ENCODE measurements around the gene AMACR.

AMACR gene

DNA sequence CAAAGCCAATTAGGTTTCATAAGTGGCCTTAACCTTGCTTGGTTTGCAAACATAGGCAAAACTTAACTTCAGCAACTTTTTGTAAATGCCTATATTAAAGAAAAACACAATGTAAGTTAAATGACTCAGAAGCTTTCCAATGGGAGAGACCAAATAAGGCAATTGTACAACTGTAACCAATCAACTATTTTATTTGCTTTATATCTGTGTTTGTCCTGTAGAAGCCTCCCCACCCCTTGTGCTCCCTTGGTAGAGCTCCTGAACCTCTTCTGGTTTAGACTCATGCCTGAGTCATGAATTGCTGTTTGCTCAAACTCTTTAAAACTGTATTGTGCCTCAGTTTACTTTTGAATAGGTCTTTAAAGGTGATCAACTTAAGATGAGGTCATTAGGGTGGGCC lies 38.1 kb upstream of the AMACR start:
- H3K9me3 ChIP-seq (replicated peaks; ENCODE audit: low read length), result no peaks in the 10 kb centered on the region
- peak overlapping the region; percentile 11 for H3K4me2 ChIP-seq (ENCODE audit: low read length)
- H3K4me3 ChIP-seq (ENCODE audit: low read length), result peak overlapping the region; percentile 25
- H3K4me1 ChIP-seq (ENCODE audit: control insufficient read depth, insufficient read depth, low read length), result peaks cover 34% of the 10 kb centered on the region
- no peaks in the 10 kb centered on the region for H3K36me3 ChIP-seq (ENCODE audit: insufficient read depth, low read length)
- no peaks in the 10 kb centered on the region for H3K27me3 ChIP-seq (ENCODE audit: control insufficient read depth, insufficient read depth, low read length)
- no peak overlapping the region for H3K9ac ChIP-seq (ENCODE audit: low read depth, low read length)

GRCh38 chr5:34045023-34045422 lies 37.2 kb upstream of the AMACR start:
- no peak overlapping the region for H3K4me3 ChIP-seq (ENCODE audit: low read length)
- peaks cover 34% of the 10 kb centered on the region for H3K4me1 ChIP-seq (ENCODE audit: control insufficient read depth, insufficient read depth, low read length)
- H3K4me2 ChIP-seq (ENCODE audit: low read length), result no peak overlapping the region
- H3K36me3 ChIP-seq (ENCODE audit: insufficient read depth, low read length), result no peaks in the 10 kb centered on the region
- H3K27me3 ChIP-seq (ENCODE audit: control insufficient read depth, insufficient read depth, low read length), result no peaks in the 10 kb centered on the region
- H3K9me3 ChIP-seq (replicated peaks; ENCODE audit: low read length), result no peaks in the 10 kb centered on the region
- H3K9ac ChIP-seq (ENCODE audit: low read depth, low read length), result no peak overlapping the region

DNA sequence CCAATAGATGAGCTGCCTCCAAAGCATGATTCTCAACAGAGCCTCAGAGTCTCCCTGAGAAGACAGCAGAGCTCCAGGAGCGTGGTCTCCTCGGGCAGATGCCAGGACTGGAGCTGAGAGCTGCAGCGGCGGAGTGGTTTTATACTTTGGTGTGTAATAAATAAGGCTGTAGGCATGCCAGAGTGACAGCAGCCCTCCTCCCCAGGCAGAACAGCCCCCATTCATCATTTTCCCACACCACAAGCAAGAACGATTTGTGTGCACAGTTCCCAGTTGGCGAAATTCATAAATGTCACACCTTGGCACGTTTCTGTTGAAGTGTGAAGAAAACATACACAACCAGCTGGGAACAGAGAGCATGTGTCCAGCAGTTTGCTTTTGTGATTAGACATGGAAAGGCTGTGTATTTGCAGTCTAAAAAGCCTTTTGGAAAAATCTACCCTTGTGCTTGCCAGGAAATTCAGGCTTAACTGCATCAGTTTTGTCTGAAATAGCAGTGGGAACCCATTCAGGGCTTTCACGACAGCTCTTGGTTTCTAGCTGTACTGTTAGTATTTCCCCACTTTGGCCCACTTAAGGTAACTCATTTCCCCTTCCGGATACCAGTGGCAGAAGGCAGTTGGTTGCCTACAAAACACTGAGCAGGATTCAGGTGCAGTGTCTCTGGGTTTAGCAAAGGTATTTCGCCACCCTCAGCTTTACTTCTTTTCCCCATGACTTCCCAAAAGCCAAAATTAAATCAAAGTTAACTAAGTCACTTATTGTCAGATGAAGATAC lies 35.4 kb upstream of the AMACR start, which contains the start of gene C1QTNF3:
Gene C1QTNF3 (minus strand): TSS at position 115 of the 778 bp plus-strand sequence. CDS start 88 bp downstream, at position 27.
- H3K9ac ChIP-seq (ENCODE audit: low read depth, low read length), result no peak within 1 kb of the TSS
- no peak within 1 kb of the TSS for H3K4me2 ChIP-seq (ENCODE audit: low read length)
- H3K4me1 ChIP-seq (ENCODE audit: control insufficient read depth, insufficient read depth, low read length), result peaks cover 34% of the 10 kb centered on the region
- no peak within 1 kb of the TSS for H3K4me3 ChIP-seq (ENCODE audit: low read length)
- no peaks in the 10 kb centered on the region for H3K27me3 ChIP-seq (ENCODE audit: control insufficient read depth, insufficient read depth, low read length)
- H3K36me3 ChIP-seq (ENCODE audit: insufficient read depth, low read length), result no peaks in the 10 kb centered on the region
- H3K9me3 ChIP-seq (replicated peaks; ENCODE audit: low read length), result no peaks in the 10 kb centered on the region

GRCh38 chr5:34042321-34042720 lies 34.5 kb upstream of the AMACR start:
- no peak overlapping the region for H3K9ac ChIP-seq (ENCODE audit: low read depth, low read length)
- H3K4me1 ChIP-seq (ENCODE audit: control insufficient read depth, insufficient read depth, low read length), result peaks cover 33% of the 10 kb centered on the region
- H3K4me3 ChIP-seq (ENCODE audit: low read length), result no peak overlapping the region
- no peak overlapping the region for H3K4me2 ChIP-seq (ENCODE audit: low read length)
- no peaks in the 10 kb centered on the region for H3K9me3 ChIP-seq (replicated peaks; ENCODE audit: low read length)
- H3K36me3 ChIP-seq (ENCODE audit: insufficient read depth, low read length), result no peaks in the 10 kb centered on the region
- no peaks in the 10 kb centered on the region for H3K27me3 ChIP-seq (ENCODE audit: control insufficient read depth, insufficient read depth, low read length)

GRCh38 chr5:34041247-34041972 lies 33.6 kb upstream of the AMACR start:
- H3K36me3 ChIP-seq (ENCODE audit: insufficient read depth, low read length), result no peaks in the 10 kb centered on the region
- no peak overlapping the region for H3K4me3 ChIP-seq (ENCODE audit: low read length)
- H3K4me2 ChIP-seq (ENCODE audit: low read length), result no peak overlapping the region
- no peaks in the 10 kb centered on the region for H3K27me3 ChIP-seq (ENCODE audit: control insufficient read depth, insufficient read depth, low read length)
- H3K9ac ChIP-seq (ENCODE audit: low read depth, low read length), result no peak overlapping the region
- peaks cover 26% of the 10 kb centered on the region for H3K4me1 ChIP-seq (ENCODE audit: control insufficient read depth, insufficient read depth, low read length)
- H3K9me3 ChIP-seq (replicated peaks; ENCODE audit: low read length), result no peaks in the 10 kb centered on the region

GRCh38 chr5:34040472-34040871 lies 32.6 kb upstream of the AMACR start:
- Histone ChIP-seq H3K36me3 (ENCODE audit: insufficient read depth, low read length) (no peaks in the 10 kb centered on the region), H3K9me3 (replicated peaks; ENCODE audit: low read length) (no peaks in the 10 kb centered on the region), H3K9ac (ENCODE audit: low read depth, low read length) (no peak overlapping the region), H3K27me3 (ENCODE audit: control insufficient read depth, insufficient read depth, low read length) (no peaks in the 10 kb centered on the region), H3K4me1 (ENCODE audit: control insufficient read depth, insufficient read depth, low read length) (peaks cover 16% of the 10 kb centered on the region), H3K4me2 (ENCODE audit: low read length) (no peak overlapping the region), H3K4me3 (ENCODE audit: low read length) (no peak overlapping the region)

DNA sequence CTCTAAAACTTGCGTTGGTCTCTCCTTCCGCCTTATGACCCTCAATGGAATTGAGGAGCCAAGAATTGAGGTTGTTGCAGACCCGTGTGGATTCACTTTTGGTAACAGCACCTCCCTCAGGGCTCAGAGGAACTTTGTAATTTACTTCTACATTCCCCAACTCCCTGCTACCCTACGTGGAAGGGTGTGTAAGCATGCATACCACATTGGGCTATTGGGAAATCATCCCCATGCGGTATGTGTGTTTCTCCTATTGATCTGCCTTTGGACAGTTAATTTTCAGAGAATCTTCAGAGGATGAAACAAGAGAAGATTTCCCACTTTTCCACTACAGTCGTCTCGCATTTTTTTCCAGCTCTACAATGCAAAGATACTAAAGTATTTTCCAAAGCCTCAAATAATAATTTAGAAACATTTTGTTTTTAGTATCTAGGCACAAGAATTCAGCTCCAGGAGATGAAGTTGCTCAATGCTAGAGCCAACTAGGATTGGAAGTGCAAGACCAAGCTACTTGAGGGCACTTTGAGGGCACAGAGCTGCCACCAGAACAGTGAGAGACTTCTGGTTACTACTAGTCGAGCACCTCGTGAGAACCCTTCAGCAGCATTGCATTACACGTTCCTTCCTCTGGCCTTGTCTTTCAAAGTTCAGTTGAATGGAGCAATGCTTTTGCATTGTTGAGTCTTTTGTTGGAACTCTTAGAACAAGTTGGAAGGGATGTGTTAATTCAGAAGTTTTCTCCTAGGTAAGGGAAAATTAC lies 31.7 kb upstream of the AMACR start:
- Histone ChIP-seq H3K4me2 (ENCODE audit: low read length) (no peak overlapping the region), H3K4me3 (ENCODE audit: low read length) (no peak overlapping the region), H3K27me3 (ENCODE audit: control insufficient read depth, insufficient read depth, low read length) (no peaks in the 10 kb centered on the region), H3K9me3 (replicated peaks; ENCODE audit: low read length) (no peaks in the 10 kb centered on the region), H3K36me3 (ENCODE audit: insufficient read depth, low read length) (no peaks in the 10 kb centered on the region), H3K9ac (ENCODE audit: low read depth, low read length) (no peak overlapping the region), H3K4me1 (ENCODE audit: control insufficient read depth, insufficient read depth, low read length) (peaks cover 7% of the 10 kb centered on the region)

DNA sequence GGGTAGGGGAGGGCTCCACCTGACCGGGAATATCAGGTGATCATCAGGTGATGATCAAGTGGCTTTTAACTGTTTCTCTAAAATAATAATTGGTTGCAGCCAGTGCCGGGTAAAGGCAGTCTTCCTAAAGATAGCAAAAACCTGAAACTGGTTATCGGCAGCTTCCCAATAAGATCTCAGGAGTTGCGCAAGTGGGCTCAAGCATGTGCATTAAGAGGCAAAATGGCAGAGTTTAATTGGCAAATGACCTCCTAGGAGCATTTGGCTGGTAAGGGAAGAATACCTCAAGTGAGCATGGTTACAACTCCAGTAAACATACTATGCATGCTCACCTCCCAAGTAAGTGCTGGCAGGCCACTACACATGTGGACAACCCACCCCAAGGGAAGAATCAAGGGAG lies 31.0 kb upstream of the AMACR start:
- H3K4me2 ChIP-seq (ENCODE audit: low read length), result no peak overlapping the region
- H3K36me3 ChIP-seq (ENCODE audit: insufficient read depth, low read length), result no peaks in the 10 kb centered on the region
- H3K4me3 ChIP-seq (ENCODE audit: low read length), result no peak overlapping the region
- H3K9me3 ChIP-seq (replicated peaks; ENCODE audit: low read length), result no peaks in the 10 kb centered on the region
- H3K4me1 ChIP-seq (ENCODE audit: control insufficient read depth, insufficient read depth, low read length), result peaks cover 6% of the 10 kb centered on the region
- H3K9ac ChIP-seq (ENCODE audit: low read depth, low read length), result no peak overlapping the region
- no peaks in the 10 kb centered on the region for H3K27me3 ChIP-seq (ENCODE audit: control insufficient read depth, insufficient read depth, low read length)

GRCh38 chr5:34038390-34038789 lies 30.5 kb upstream of the AMACR start:
- H3K4me3 ChIP-seq (ENCODE audit: low read length), result no peak overlapping the region
- no peaks in the 10 kb centered on the region for H3K27me3 ChIP-seq (ENCODE audit: control insufficient read depth, insufficient read depth, low read length)

DNA sequence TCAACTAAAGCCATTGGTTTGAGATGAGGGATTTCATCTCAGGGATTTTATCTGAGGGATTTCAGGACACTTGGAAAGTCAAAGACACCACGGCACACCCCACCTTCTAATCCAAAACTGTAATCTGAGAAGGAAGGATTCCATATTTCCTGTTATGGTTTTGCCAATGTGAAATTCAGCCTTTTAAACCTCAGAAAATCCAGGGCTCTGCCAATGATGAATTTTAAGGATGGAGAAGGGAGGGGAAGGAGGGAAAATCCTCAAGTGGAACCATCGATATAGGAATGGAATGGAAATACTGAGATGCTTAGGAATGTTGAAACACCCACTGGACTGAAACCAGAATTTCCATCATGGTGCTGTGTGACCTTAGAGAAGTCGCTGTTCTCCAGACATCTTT lies 29.9 kb upstream of the AMACR start:
- no peak overlapping the region for H3K4me2 ChIP-seq (ENCODE audit: low read length)
- no peaks in the 10 kb centered on the region for H3K36me3 ChIP-seq (ENCODE audit: insufficient read depth, low read length)
- H3K4me3 ChIP-seq (ENCODE audit: low read length), result no peak overlapping the region
- no peak overlapping the region for H3K9ac ChIP-seq (ENCODE audit: low read depth, low read length)
- H3K4me1 ChIP-seq (ENCODE audit: control insufficient read depth, insufficient read depth, low read length), result peaks cover 6% of the 10 kb centered on the region
- no peaks in the 10 kb centered on the region for H3K9me3 ChIP-seq (replicated peaks; ENCODE audit: low read length)
- no peaks in the 10 kb centered on the region for H3K27me3 ChIP-seq (ENCODE audit: control insufficient read depth, insufficient read depth, low read length)

More at GRCh38 chr5:34038390-34038789, 30.5 kb upstream of the AMACR start:
- Histone ChIP-seq H3K4me2 (ENCODE audit: low read length) (no peak overlapping the region), H3K9ac (ENCODE audit: low read depth, low read length) (no peak overlapping the region), H3K36me3 (ENCODE audit: insufficient read depth, low read length) (no peaks in the 10 kb centered on the region), H3K4me1 (ENCODE audit: control insufficient read depth, insufficient read depth, low read length) (peaks cover 6% of the 10 kb centered on the region), H3K9me3 (replicated peaks; ENCODE audit: low read length) (no peaks in the 10 kb centered on the region)

DNA sequence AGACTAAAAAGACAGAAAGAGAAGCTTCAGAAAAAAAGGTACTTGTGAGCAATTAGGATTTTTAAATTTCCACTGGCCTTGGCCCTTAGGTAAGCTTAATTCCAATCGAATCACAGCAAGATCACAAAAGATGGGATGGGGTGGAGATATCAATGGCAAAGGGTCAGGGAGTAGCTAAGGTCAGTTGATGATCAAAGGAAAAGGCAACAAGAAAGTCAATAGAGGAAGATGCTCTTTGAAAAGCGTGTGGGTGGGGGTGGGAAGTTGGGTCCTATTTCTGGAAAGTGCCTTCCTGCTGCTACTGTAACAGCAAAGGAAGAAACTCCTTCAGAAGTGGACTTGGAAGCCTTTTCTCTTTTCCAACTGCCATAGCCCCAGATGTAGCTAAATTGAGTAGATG lies 27.9 kb upstream of the AMACR start:
- no peak overlapping the region for H3K4me3 ChIP-seq (ENCODE audit: low read length)
- H3K36me3 ChIP-seq (ENCODE audit: insufficient read depth, low read length), result no peaks in the 10 kb centered on the region
- H3K4me2 ChIP-seq (ENCODE audit: low read length), result no peak overlapping the region
- no peaks in the 10 kb centered on the region for H3K9me3 ChIP-seq (replicated peaks; ENCODE audit: low read length)
- H3K4me1 ChIP-seq (ENCODE audit: control insufficient read depth, insufficient read depth, low read length), result peaks cover 6% of the 10 kb centered on the region
- H3K9ac ChIP-seq (ENCODE audit: low read depth, low read length), result no peak overlapping the region
- H3K27me3 ChIP-seq (ENCODE audit: control insufficient read depth, insufficient read depth, low read length), result no peaks in the 10 kb centered on the region
